OCI-LY1 (cell line): ENCODE measurements around the gene HCFC1.

Experiments
- EZH2 ChIP-seq: fragments of 200-600 bp; sonication (generic), shearing (Covaris generic); IDR thresholded peaks from 2 replicates; pipeline ENCODE4 v1.8.0; 2017; ENCODE audit warnings: borderline replicate concordance, mixed run types, mild to moderate bottlenecking, antibody characterized with exemption, low read length, moderate library complexity, mixed read lengths
- TF ChIP-seq, protein P1 (sequence below): fragments of 200-600 bp; sonication (generic), shearing (Covaris generic); IDR thresholded peaks from 2 replicates; pipeline ENCODE4 v1.5.1; 2017; ENCODE audit warnings: mild to moderate bottlenecking, antibody characterized with exemption, low read length, moderate library complexity, mixed read lengths

DNA sequence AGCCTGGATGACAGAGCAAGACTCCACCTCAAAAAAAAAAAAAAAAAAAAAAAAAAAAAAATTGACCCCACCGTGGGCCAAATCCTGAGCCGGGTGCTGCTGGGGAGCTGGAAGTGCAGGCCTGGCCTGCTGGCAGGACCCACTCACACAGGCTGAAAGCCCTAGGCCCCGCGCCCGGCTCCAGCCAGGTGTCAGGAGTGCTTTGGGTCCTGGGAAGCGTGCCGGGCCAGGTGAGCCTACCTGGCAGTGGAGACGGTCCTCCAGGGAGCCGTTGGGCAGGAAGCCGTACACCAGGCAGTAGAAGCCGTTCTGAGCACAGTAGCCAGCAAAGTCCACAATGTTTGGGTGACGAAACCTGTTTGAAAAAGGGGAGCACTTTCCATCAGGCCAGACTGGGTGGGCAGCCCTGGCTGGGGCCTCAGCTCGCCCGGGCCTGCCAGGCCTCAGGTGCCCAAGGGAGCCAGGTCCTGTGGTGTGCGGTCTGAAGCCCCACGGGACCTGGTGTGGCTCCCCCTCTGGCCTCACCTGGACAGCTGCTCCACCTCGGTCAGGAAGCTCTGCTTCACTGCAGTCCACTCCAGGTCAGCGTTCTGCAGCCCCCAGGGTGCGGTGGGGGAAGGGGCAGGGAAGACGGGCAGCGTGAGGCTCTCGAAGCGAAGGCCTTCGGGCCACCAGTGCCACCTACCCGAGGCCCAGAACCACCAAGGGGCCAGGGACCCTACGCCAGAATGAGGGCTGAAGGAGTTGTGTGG is 46.3 kb upstream of the HCFC1 start:
- TF ChIP-seq, protein P1, sequence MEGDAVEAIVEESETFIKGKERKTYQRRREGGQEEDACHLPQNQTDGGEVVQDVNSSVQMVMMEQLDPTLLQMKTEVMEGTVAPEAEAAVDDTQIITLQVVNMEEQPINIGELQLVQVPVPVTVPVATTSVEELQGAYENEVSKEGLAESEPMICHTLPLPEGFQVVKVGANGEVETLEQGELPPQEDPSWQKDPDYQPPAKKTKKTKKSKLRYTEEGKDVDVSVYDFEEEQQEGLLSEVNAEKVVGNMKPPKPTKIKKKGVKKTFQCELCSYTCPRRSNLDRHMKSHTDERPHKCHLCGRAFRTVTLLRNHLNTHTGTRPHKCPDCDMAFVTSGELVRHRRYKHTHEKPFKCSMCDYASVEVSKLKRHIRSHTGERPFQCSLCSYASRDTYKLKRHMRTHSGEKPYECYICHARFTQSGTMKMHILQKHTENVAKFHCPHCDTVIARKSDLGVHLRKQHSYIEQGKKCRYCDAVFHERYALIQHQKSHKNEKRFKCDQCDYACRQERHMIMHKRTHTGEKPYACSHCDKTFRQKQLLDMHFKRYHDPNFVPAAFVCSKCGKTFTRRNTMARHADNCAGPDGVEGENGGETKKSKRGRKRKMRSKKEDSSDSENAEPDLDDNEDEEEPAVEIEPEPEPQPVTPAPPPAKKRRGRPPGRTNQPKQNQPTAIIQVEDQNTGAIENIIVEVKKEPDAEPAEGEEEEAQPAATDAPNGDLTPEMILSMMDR: no peak
- no peak for TF ChIP-seq EZH2
